SU-DHL-6 (cell line): ENCODE data around the gene RPTOR.

Source experiments
- CTCF ChIP-seq: fragments of 200-600 bp; sonication (generic); IDR thresholded peaks from one replicate; pipeline ENCODE4 v1.5.1; 2017; ENCODE audit warnings: antibody characterized with exemption, mild to moderate bottlenecking, low read length, moderate library complexity; ENCODE audit not compliant: insufficient read depth, poor library complexity, severe bottlenecking
- EZH2phosphoT487 ChIP-seq: fragments of 200-600 bp; sonication (generic), shearing (Covaris generic); conservative IDR thresholded peaks from 2 replicates; pipeline ENCODE4 v1.6.1; 2018; ENCODE audit warnings: mild to moderate bottlenecking, antibody characterized with exemption, low read length, moderate library complexity, mixed read lengths

GRCh38 chr17:80730739-80731138 lies 186.1 kb downstream of the RPTOR start:
- TF ChIP-seq CTCF, result no peak
- no peak for TF ChIP-seq EZH2phosphoT487
